Fibroblast of pulmonary artery (primary cell): ENCODE data around the gene CCDC6.

Experiments used
- DNase-seq: peaks from one replicate; pipeline ENCODE4 v3.0.0-alpha.2; 2010; ENCODE audit warnings: low read depth
- H3K4me3 ChIP-seq: replicated peaks from 2 replicates; pipeline ENCODE4 v1.5.1; 2011; ENCODE audit warnings: low read depth, mild to moderate bottlenecking, control low read depth, low read length, moderate library complexity
- TF ChIP-seq, protein P1 (sequence below): IDR thresholded peaks from 2 replicates; pipeline ENCODE4 v1.5.1; 2011; ENCODE audit warnings: mild to moderate bottlenecking, control low read depth, low read length, inconsistent platforms; ENCODE audit errors: missing control alignments

The CCDC6 gene

DNA sequence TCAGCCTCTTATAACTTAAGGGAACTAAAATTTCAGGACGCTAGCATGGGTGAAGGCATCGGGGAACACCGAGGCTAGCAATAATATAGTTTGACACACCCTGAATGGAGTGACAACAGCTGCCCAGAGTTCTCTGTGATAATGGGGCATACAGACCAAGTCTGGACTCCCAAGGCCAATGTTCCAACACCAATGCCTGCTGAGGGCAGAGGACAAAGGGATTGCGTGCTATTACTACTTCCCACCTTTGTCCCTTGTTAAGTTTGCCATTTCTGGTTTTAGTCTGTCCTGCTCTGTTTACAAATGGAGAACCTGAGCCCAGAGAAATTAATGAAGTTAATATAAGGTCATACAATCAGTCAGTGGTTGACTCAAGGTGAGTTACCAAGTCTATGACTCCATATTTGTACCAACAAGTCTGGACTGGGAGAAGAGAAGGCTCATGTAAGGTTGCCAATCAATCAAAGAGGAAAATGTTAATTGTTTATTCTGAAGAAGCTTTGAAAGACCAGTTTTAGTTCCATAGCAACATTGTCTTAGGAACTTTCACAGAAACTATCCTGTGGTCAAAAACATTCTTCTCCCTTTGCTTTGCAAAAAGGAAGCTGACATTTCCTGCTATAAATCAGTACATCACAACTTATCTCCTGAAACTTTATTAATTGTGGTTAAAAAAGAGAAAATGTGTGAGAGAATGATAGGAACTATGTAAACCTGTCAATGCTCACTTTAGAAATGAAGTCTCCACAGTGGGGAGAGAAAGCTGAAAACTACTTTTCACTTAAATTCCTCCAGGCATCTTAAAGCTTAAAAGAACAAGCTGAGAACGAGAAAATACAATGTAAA is 74.5 kb downstream of the CCDC6 start:
- DNase-seq: no peak
- TF ChIP-seq, protein P1, sequence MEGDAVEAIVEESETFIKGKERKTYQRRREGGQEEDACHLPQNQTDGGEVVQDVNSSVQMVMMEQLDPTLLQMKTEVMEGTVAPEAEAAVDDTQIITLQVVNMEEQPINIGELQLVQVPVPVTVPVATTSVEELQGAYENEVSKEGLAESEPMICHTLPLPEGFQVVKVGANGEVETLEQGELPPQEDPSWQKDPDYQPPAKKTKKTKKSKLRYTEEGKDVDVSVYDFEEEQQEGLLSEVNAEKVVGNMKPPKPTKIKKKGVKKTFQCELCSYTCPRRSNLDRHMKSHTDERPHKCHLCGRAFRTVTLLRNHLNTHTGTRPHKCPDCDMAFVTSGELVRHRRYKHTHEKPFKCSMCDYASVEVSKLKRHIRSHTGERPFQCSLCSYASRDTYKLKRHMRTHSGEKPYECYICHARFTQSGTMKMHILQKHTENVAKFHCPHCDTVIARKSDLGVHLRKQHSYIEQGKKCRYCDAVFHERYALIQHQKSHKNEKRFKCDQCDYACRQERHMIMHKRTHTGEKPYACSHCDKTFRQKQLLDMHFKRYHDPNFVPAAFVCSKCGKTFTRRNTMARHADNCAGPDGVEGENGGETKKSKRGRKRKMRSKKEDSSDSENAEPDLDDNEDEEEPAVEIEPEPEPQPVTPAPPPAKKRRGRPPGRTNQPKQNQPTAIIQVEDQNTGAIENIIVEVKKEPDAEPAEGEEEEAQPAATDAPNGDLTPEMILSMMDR: no peak
- H3K4me3 ChIP-seq: no peak overlapping the region

DNA sequence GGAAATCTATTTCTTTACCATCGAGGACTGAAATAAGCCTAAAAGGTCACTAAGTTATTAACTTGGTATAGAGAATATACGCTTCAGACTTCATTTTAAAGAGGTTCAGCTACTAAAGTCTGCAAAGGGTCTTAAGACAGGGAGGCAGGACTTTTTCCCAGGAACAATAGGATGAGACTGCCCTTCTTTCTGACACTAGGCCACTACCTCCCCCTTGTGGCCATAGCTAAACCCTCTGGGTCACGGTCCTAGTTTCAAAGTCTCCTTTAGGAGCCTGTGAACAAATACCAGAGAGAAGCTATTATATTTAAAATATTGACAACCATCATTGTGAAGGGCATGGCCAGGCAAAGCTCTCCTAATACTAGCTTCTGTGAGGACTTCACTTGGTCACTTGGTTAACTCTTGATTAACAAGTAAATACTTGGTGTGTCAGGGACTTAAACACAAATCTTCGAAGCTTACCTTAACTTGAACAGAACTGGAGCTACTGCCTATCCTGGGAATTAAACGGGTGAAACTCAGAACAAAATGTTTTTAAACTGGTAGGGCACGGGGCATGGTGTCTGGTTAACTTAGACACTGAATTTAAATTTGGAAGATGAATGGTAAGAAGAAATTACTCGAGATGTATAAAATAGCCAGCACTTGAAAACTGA is 75.6 kb downstream of the CCDC6 start:
- TF ChIP-seq, protein P1: peak; percentile 95
- DNase-seq: peak; percentile 80
- H3K4me3 ChIP-seq: no peak overlapping the region

DNA sequence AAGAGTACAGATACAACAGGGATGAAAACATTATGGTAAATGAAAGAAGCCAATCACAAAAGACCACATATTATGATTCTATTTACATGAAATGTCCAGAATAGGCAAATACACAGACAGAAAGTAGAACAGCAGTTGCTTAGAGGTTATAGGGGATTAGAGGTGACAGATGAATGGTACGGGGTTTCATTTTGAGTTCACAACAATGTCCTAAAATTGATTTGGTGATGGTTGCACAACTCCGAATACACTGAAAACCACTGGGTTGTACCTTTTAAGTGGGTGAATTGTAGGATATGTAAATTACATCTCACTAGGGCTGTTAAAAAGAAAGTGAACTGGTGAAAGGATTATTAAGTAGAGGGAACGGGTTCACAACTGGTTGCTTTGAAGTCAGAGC is 76.8 kb downstream of the CCDC6 start:
- no peak overlapping the region for H3K4me3 ChIP-seq
- TF ChIP-seq, protein P1: no peak
- no peak for DNase-seq

DNA sequence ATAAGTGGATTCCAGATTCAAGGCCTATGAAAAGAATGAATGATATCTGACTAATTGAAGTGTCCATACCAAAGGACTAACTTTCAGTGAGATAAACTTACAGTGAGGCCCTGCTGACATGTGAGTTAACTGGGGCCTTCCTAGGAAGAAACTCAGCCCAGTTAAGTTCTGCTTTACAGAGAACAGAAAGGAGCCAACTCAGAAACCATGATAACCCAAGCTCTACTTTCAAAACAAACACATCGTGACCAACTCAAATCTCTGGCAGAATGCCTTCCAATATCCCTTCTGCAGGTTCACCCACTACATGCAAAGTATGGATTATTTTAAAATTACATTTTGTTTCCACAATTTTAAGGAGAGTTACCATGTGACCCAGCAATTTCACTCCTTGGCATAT is 77.3 kb downstream of the CCDC6 start:
- no peak overlapping the region for H3K4me3 ChIP-seq
- TF ChIP-seq, protein P1: no peak
- no peak for DNase-seq

DNA sequence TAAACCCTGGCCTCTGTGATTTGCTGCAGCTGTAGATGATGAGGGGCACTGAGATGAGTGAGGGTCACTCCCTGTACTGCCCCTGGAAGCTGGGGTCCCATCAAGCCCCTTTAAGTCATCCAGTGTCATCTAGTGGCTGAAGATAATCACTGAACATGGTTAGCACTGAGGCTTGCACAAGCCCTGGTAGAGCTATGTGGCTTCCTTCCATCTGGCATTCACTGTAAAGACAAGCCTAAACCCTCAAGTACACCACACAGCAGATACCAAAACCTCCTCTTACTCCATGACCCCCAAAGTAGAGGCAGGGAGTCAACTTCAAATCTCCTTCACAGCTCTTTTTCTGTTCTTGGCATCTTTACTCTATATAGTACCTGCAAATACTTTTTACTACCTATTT is 80.4 kb downstream of the CCDC6 start:
- H3K4me3 ChIP-seq: no peak overlapping the region
- DNase-seq: peak; percentile 8
- TF ChIP-seq, protein P1: no peak

DNA sequence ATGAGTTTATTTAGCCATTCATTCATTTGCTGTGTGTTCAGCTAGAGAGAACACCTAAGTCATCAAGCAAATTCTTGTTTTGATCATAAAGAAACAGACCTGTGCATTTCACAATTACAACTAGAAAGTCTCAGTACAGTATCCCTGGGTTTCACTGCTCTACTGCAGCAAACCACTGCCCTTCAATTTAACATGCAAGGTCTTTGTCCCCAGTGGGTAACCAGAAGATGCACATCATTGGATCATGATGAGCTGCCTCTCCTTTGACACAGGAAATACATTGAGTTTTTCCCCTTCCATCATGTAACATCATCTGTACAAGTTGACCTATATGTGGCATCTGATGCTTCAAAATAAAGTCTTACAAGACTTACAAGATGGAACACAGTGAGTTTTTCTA is 82.6 kb downstream of the CCDC6 start:
- TF ChIP-seq, protein P1: no peak

More for the DNA sequence above, 82.6 kb downstream of the CCDC6 start:
- no peak for DNase-seq
- no peak overlapping the region for H3K4me3 ChIP-seq
